Parathyroid adenoma (tissue), 2 donors: ENCODE results near the gene PTPRH.
A peak's percentile ranks its signal among the peaks of the same experiment; 100 is the strongest.

Source experiments
- H2AFZ ChIP-seq: fragments of 300-600 bp; sonication (generic); one replicate; pipeline ENCODE4 v1.7.0; 2017; ENCODE audit warnings: antibody characterized with exemption, mild to moderate bottlenecking
- H3K27ac ChIP-seq: fragments of 300-600 bp; sonication (generic); one replicate; pipeline ENCODE4 v1.7.0; 2017
- H3K27me3 ChIP-seq: fragments of 300-600 bp; sonication (generic); one replicate; pipeline ENCODE4 v1.7.0; 2017; ENCODE audit warnings: low read length; ENCODE audit not compliant: control insufficient read depth, insufficient read depth
- H3K36me3 ChIP-seq: fragments of 300-600 bp; sonication (generic); one replicate; pipeline ENCODE4 v1.7.0; 2017; ENCODE audit warnings: low read length; ENCODE audit not compliant: control insufficient read depth, insufficient read depth
- H3K4me1 ChIP-seq: fragments of 300-600 bp; sonication (generic); one replicate; pipeline ENCODE4 v1.7.0; 2017; ENCODE audit warnings: control low read depth
- H3K4me2 ChIP-seq: fragments of 300-600 bp; sonication (generic); one replicate; pipeline ENCODE4 v1.7.0; 2017; ENCODE audit warnings: low read length
- H3K4me3 ChIP-seq: fragments of 300-600 bp; sonication (generic); one replicate; pipeline ENCODE4 v1.7.0; 2017; ENCODE audit warnings: low read depth, low read length
- H3K79me2 ChIP-seq: fragments of 300-600 bp; sonication (generic); one replicate; pipeline ENCODE4 v1.7.0; 2017; ENCODE audit warnings: control low read depth
- H3K9ac ChIP-seq: fragments of 300-600 bp; sonication (generic); one replicate; pipeline ENCODE4 v1.7.0; 2017; ENCODE audit warnings: mild to moderate bottlenecking
- H3K9me3 ChIP-seq: fragments of 300-600 bp; sonication (generic); one replicate; pipeline ENCODE4 v1.7.0; 2017; ENCODE audit warnings: low read length; ENCODE audit not compliant: control insufficient read depth
- TF ChIP-seq, protein P1 (sequence below): fragments of 300-600 bp; sonication (generic); IDR thresholded peaks from one replicate; pipeline ENCODE4 v1.7.0; 2017; ENCODE audit warnings: antibody characterized with exemption, mild to moderate bottlenecking
- donor health status: primary hyperparathyroidism.

PTPRH gene

DNA sequence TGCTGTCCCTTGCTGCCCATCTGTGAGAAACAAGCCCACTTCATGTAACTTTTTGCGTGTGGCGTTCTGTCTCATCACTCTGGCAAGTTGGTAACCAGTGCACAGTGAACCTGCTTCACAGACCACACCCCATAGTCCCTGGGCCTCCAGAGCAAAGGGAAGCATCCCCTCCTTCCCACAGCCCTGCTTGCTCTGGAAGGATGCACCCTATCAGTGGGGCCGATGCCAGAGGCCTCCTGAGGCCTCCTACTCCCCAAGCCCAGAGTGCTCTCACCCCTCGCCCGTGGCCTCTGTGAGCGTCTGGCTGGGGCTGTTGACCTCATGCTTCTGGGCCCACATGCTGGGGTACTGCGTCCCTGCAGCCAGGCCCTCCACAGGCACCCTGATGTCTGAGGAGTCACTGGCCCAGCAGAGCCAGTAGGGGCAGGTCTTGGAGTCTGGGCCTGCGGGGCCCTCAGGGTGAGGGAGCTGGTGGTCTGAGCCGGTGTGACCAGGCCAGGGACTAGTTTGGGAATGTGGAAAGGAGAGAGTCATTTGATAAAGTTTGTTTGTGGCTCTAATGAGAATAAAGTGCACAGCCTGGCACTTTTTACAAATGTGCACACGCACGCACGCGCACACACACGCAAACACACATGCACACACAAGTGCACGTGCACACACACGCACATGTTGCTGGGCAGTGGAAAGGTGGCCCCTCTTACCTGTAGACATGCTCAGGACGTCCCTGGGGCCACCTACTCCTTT lies 14.2 kb upstream of the PTPRH start:
- TF ChIP-seq, protein P1, sequence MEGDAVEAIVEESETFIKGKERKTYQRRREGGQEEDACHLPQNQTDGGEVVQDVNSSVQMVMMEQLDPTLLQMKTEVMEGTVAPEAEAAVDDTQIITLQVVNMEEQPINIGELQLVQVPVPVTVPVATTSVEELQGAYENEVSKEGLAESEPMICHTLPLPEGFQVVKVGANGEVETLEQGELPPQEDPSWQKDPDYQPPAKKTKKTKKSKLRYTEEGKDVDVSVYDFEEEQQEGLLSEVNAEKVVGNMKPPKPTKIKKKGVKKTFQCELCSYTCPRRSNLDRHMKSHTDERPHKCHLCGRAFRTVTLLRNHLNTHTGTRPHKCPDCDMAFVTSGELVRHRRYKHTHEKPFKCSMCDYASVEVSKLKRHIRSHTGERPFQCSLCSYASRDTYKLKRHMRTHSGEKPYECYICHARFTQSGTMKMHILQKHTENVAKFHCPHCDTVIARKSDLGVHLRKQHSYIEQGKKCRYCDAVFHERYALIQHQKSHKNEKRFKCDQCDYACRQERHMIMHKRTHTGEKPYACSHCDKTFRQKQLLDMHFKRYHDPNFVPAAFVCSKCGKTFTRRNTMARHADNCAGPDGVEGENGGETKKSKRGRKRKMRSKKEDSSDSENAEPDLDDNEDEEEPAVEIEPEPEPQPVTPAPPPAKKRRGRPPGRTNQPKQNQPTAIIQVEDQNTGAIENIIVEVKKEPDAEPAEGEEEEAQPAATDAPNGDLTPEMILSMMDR = no peak
- no peak overlapping the region for H3K9ac ChIP-seq

DNA sequence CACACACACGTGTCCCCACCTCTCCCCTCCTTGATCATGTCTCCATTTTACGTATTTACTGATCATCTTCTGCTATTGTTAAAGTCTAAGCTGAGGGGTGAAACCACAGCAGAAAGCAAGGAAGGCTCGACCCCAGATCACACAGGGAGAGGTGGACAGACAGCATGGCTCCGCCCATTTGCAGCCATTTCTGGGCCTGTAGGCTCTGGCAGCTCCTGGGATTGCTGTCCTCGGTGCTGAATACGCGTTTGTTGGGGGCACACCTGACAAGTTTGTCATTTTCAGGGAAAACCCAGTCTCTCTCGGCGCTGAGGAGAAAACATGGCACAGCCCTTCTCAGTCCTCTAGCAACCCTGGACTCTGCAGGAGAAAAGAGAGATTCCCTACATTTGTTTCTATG lies 11.2 kb upstream of the PTPRH start:
- TF ChIP-seq, protein P1 = no peak
- H3K9me3 ChIP-seq = no peaks in the 10 kb centered on the region
- no peak overlapping the region for H3K27ac ChIP-seq
- no peak overlapping the region for H2AFZ ChIP-seq
- H3K36me3 ChIP-seq = no peaks in the 10 kb centered on the region
- no peak overlapping the region for H3K9ac ChIP-seq
- H3K27me3 ChIP-seq = no peaks in the 10 kb centered on the region
- H3K4me2 ChIP-seq = no peak overlapping the region
- H3K4me3 ChIP-seq = no peak overlapping the region
- no peaks in the 10 kb centered on the region for H3K79me2 ChIP-seq
- no peaks in the 10 kb centered on the region for H3K4me1 ChIP-seq

More for the DNA sequence above, 14.2 kb upstream of the PTPRH start:
- Histone ChIP-seq H3K4me1 (no peaks in the 10 kb centered on the region), H3K9me3 (no peaks in the 10 kb centered on the region), H3K36me3 (no peaks in the 10 kb centered on the region), H3K79me2 (no peaks in the 10 kb centered on the region), H3K4me3 (no peak overlapping the region), H2AFZ (no peak overlapping the region), H3K4me2 (no peak overlapping the region), H3K27ac (no peak overlapping the region), H3K27me3 (no peaks in the 10 kb centered on the region)

DNA sequence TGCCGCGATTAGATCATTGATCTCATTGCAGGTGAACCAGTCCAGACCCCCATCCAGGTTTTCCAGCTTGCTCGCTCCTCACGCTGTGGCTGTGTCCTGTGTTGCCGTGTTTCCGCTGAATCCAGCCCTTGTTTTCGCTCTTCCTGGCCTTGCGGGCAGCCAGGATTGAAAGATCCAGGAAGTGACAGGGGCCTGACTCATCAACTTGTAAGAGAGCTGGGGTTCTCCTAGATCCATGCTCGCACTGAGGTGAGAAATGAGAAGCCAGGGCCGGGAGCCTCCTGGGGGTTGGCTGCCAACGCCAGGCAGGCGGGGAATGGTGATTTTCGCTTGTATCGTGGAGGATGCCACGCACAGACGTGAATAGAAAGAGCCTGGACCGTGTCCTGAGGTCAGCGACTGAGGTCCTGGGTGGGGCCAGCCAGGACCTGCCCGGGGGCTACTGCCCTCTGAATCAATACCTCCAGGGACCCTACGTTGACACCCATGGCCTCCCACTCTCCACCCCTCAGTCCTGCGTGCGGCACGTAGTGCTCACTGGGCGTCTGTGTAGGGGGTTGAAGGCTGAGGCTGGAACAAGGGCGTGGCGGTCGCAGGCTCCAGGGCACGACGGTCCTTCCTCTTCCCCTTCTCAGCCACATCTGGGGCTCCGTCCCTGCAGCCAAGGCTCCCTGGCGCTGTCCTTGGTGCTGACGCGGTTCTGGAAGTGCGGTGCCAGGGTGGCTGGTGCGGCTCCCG lies 7.3 kb upstream of the PTPRH start:
- no peaks in the 10 kb centered on the region for H3K79me2 ChIP-seq
- peak overlapping the region; percentile 81 for H2AFZ ChIP-seq
- H3K36me3 ChIP-seq = no peaks in the 10 kb centered on the region
- no peaks in the 10 kb centered on the region for H3K9me3 ChIP-seq
- peak overlapping the region; percentile 25 for H3K9ac ChIP-seq
- peaks cover 2% of the 10 kb centered on the region for H3K27me3 ChIP-seq
- no peak overlapping the region for H3K4me3 ChIP-seq
- no peak overlapping the region for H3K4me2 ChIP-seq
- TF ChIP-seq, protein P1 = no peak
- no peaks in the 10 kb centered on the region for H3K4me1 ChIP-seq
- H3K27ac ChIP-seq = peak overlapping the region; percentile 91

DNA sequence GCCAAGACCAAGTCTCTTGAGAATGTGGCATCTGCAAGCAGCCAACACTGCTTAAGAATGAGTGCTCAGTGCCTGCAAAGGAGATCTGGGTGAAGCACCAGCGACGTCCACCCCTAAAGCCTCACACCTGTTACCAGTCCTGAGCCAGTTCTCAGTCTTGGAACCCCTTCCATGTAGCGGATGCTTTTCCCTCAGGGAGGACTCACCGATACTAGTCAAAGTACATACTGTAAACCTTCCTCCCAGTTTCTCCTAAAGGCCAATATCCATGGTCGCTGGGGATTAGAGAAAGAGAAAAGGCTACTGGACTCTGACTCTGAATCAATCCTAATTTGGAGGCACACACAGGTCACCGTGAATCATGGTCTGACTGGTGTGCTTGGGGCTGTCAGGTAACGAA lies 4.2 kb upstream of the PTPRH start:
- Histone ChIP-seq H3K27me3 (peaks cover 2% of the 10 kb centered on the region), H3K36me3 (no peaks in the 10 kb centered on the region), H2AFZ (no peak overlapping the region), H3K9me3 (no peaks in the 10 kb centered on the region), H3K79me2 (no peaks in the 10 kb centered on the region), H3K9ac (no peak overlapping the region), H3K4me2 (no peak overlapping the region), H3K4me1 (no peaks in the 10 kb centered on the region), H3K4me3 (no peak overlapping the region), H3K27ac (no peak overlapping the region)
- TF ChIP-seq, protein P1 = no peak
